ENCODE results near the gene DOCK4.

- TF ChIP-seq CTCF (IDR thresholded peaks at IDR 0.05; ENCODE audit: insufficient read depth, low read length) (no peak), REST (IDR thresholded peaks at IDR 0.05; ENCODE audit: insufficient replicate concordance, low read depth) (no peak), POLR2AphosphoS5 (IDR thresholded peaks at IDR 0.05; ENCODE audit: low read depth) (no peak)
Measured at GRCh38 chr7:111892588-111892987, 313.6 kb downstream of the DOCK4 start.
